Measurements from ENCODE around the gene ODAD4.

Gene ODAD4

GRCh38 chr17:41930009-41930832 is at the start of gene ODAD4:
ODAD4 (plus strand) TSS chr17:41930617; CDS start chr17:41930724, 107 bp downstream.
- DNase-seq: peak; percentile 83

- DNase-seq: no peak
Measured at GRCh38 chr17:41882756-41883155, 47.7 kb upstream of the ODAD4 start.

- no peak for DNase-seq
Measured at GRCh38 chr17:41885733-41886132, 44.7 kb upstream of the ODAD4 start.

- DNase-seq: no peak
Measured at GRCh38 chr17:41888332-41888965, 42.0 kb upstream of the ODAD4 start.

GRCh38 chr17:41891135-41892020 is 39.0 kb upstream of the ODAD4 start:
- DNase-seq: no peak

GRCh38 chr17:41892021-41892376 is 38.4 kb upstream of the ODAD4 start:
- no peak for DNase-seq

GRCh38 chr17:41893384-41893783 is 37.0 kb upstream of the ODAD4 start:
- DNase-seq: no peak

GRCh38 chr17:41894791-41895331 is 35.6 kb upstream of the ODAD4 start:
- no peak for DNase-seq

GRCh38 chr17:41895617-41896016 is 34.8 kb upstream of the ODAD4 start:
- DNase-seq: no peak

- DNase-seq: no peak
Measured at GRCh38 chr17:41896726-41897125, 33.7 kb upstream of the ODAD4 start.

- DNase-seq: no peak
Measured at GRCh38 chr17:41901646-41902045, 28.8 kb upstream of the ODAD4 start.

- DNase-seq: no peak
Measured at GRCh38 chr17:41904242-41904841, 26.1 kb upstream of the ODAD4 start.

GRCh38 chr17:41905172-41905571 is 25.2 kb upstream of the ODAD4 start:
- DNase-seq: no peak

- no peak for DNase-seq
Measured at GRCh38 chr17:41906465-41907184, 23.8 kb upstream of the ODAD4 start.

- no peak for DNase-seq
Measured at GRCh38 chr17:41907185-41907556, 23.2 kb upstream of the ODAD4 start.

GRCh38 chr17:41907633-41908539 is 22.5 kb upstream of the ODAD4 start:
- DNase-seq: no peak

GRCh38 chr17:41909088-41909487 is 21.3 kb upstream of the ODAD4 start:
- no peak for DNase-seq

- no peak for DNase-seq
Measured at GRCh38 chr17:41910701-41911391, 19.6 kb upstream of the ODAD4 start.

GRCh38 chr17:41912925-41913324 is 17.5 kb upstream of the ODAD4 start:
- DNase-seq: no peak

GRCh38 chr17:41913798-41914197 is 16.6 kb upstream of the ODAD4 start:
- DNase-seq: no peak
